HG02870 (cell line): ENCODE data around the gene ZCCHC7.

Source experiments
- ATAC-seq: cut with Tn5 transposase; IDR thresholded peaks from one replicate; pipeline ENCODE4 v1.9.1; 2021; ENCODE audit warnings: mild to moderate bottlenecking, moderate library complexity; ENCODE audit not compliant: unreplicated experiment

ZCCHC7 gene

GRCh38 chr9:37243588-37244345 lies 123.4 kb downstream of the ZCCHC7 start:
- no peak for ATAC-seq

DNA sequence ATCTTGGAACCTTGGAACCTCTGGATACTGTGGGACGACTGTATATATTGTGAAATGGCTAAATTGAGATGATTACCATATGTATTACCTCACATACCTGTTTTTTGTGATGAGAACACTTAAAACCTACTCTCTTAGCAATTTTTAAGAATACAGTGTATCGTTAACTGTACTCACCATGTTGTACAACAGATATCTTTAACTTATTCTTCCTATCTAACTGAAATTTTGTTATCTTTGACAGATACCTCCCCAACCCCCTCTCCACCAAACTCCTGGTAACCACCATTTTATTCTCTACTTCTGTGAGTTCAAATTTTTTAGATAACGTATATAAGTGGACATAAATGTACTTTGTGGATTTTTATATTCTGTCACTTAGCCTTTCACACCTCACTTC lies 126.5 kb downstream of the ZCCHC7 start:
- no peak for ATAC-seq

- ATAC-seq, result no peak
These were observed 128.3 kb downstream of the ZCCHC7 start for GRCh38 chr9:37248651-37249163.

- ATAC-seq, result no peak
These were observed 131.1 kb downstream of the ZCCHC7 start for GRCh38 chr9:37251452-37251851.

DNA sequence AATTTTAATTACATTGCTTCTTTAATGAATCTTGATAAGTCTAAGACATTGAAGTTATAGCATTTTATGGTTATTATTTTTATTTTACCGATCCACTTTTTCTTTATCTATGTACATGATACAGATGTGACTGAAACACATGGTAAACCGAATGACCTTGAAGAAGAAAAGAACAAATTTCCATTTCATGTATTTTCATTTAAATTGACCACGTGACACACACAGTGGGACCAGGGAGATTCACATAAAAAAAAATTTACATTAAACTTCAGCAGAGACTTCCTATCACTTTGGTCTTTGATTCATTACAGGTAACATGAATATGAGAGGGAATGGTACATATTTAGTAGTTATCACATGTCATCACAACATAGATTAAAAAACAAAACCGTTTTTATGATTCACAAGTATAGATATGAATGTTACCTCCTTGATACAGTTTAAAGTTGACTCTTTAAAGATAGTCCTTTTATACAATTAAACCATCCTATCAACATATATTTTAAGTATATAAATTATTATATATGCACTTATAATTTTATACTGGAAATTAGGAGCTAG lies 133.1 kb downstream of the ZCCHC7 start:
- ATAC-seq, result no peak

DNA sequence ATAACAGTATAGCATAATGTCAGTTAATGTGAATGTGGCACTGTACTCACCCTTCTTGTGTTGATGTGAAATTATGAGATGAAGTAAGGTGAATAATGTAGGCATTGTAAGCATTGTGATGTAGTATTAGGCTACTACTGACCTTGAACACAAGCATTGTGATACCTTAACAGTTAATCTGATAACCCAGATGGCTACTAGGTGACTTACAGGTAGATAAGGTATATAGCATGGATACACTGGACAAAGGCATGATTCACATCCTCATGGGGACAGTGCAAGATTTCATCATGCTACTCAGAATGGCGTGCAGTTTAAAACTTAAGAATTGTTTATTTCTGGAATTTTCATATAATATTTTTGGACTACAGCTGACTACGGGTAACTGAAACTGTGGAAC lies 134.8 kb downstream of the ZCCHC7 start:
- ATAC-seq, result no peak

DNA sequence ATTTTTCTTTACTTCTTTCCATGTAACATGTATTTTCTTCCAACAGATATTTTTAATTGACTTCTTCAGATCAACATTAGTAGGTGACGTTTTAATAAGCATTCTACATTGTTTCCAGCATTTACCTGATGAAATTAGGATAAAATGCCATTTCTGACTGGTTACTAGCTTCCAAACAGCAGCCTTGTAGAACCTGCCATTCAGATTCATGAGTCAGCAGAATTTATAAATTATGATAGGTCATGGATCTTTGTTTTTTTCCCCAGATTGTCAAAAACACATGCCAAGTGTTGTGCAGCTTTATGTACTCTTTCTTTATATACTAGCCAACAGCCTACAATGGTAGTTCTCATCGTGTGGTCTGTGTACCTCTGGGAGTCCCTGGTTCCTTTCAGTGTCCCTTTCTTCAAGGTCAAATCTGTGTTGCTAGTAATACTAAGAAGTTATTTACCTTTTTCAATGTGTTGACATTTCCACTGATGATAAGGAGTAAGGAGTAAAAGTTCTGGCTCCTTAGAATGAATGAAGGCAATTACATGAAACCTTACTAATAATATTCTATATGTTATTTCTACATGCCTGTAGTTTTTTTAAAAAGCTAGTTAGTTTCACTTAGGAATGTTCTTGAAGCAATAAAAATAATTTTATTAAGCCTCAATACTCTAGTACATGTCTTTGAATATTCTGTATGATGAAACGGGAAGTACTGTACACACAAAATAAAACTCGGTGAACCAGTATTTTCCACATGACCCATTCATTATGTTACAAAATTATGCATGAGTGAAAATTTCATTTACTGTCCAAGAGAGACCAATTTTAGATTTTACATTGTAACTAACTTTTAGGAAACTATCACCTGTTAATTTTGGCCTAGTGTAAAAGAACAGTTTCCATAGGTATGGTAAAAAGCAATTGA lies 135.8 kb downstream of the ZCCHC7 start:
- no peak for ATAC-seq

DNA sequence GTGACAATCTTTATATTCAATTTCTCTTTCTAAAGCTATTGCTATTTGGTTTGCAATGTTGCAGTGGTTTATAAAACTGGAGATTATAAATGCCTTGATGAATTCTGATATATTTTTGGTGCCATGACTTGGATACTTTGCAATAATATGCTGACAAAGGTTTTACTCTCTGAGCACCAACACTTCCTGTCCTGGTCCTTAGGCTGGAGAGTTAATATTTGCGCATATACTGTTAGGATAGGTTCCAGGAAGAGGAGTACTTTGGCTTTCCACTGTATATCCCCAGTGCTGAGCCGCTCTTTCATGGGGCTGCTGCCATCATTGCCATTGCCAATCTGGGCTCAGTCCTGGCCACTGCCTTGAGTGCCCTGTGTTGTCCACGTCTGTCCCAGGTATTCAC lies 139.6 kb downstream of the ZCCHC7 start:
- no peak for ATAC-seq

- ATAC-seq, result no peak
These were observed 142.0 kb downstream of the ZCCHC7 start for GRCh38 chr9:37262410-37262809.

DNA sequence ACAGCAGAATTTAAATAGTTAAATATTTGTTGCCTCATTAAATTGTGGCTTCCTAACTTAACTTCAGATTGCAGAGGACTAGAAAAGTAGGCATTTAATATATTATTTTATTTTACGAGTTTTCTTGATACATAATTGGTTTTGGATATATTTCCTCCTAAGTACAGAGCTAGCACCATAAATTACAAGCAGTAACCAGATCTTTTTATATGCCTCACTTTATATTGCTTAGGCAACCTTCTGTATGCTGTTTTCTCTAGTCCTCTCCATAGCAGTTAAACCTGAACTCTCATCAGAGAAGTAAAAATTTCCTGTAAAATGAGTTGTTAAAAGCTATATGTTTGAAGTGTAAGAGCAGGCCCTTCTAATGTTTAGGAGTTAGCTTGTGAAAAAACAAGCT lies 144.2 kb downstream of the ZCCHC7 start:
- ATAC-seq, result no peak

DNA sequence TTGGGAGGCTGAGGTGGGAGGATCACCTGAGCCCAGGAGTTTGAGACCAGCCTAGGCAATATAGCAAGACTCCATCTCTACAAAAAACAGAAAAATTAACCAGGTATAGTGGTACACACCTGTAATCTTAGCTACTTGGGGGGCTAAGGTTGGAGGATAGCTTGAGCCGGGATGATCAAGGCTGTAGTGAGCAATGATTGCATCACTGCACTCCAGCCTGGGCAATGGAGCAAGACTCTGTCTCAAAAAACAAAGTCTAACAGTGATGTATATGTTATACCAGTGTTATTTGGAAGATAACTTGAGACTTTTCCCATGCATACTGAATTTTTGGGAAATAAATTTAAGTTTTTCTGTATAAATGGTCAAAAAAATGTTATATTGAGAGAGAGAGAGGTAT lies 146.3 kb downstream of the ZCCHC7 start:
- ATAC-seq, result no peak

DNA sequence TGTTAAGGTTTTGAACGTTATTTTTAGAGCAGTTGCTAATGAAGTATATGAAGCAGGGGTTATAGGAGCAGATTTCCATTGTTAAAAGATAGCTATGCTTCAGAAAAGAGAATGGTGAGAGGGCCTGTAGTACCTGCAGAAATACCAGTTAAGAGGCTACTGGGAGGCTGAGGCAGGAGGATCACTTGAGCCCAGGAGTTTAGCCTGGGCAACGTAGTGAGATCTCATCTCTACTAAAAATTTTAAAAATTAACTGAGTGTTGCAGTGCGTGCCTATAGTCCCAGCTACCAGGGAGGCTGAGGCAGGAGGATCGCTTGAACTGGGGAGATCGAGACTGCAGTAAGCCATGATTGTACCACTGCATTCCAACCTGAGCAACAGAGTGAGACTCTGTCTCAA lies 148.8 kb downstream of the ZCCHC7 start:
- no peak for ATAC-seq

DNA sequence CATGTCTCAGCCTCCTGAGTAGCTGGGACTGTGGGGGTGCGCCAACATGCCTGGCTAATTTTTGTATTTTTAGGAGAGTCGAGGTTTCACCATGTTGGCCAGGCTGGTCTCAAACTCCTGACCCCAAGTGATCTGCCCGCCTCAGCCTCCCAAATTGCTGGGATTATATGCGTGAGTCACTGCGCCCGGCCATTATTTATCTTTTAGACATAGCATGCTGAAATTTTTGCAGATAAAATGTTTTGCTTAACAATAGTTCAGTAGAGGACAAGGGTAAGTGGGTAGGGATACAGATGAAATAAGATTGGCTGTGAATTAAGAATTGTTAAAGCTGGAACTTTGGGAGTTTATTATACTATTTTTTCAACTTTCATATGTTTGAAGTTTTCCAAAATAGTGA lies 151.3 kb downstream of the ZCCHC7 start:
- no peak for ATAC-seq

GRCh38 chr9:37273595-37273994 lies 153.2 kb downstream of the ZCCHC7 start:
- ATAC-seq, result no peak

DNA sequence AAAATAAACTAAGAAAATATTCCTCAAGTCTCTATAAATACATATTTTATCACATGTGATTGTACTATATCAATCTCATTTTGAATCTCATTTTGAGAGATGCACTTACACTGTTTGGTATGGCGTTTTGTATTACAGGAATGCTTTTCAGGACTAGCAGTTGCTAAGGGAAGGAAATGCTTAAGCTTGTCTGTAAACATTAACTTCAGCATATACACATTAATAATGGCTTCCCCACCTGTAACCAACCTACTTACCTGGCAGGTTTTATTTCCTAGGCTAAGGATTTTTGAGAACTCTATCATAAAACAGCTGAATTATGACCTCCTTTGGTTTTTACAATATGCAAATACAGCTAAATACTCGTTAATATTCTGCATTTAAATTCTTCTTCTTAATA lies 161.2 kb downstream of the ZCCHC7 start:
- ATAC-seq, result no peak

- ATAC-seq, result no peak
These were observed 163.5 kb downstream of the ZCCHC7 start for GRCh38 chr9:37283730-37284325.

DNA sequence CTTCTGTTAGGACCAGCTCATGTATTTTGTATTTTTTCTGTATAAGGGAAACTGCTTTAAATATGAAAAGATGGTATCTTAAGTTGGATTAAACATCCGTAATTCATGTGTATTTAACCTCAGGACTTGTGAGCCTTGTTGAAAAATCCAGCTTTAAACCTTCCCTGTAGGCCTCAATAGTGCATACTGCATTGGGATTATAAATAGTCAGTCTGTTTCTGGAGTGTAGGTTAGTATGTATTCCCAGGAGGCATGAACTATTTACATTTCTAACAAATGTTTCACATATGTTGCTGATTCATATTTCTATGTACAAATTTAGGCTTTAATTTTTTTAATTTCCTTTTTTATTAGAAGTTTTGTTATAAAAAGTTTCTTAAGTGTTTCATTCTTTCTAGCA lies 164.3 kb downstream of the ZCCHC7 start:
- no peak for ATAC-seq

GRCh38 chr9:37286530-37287175 lies 166.3 kb downstream of the ZCCHC7 start:
- ATAC-seq, result no peak

DNA sequence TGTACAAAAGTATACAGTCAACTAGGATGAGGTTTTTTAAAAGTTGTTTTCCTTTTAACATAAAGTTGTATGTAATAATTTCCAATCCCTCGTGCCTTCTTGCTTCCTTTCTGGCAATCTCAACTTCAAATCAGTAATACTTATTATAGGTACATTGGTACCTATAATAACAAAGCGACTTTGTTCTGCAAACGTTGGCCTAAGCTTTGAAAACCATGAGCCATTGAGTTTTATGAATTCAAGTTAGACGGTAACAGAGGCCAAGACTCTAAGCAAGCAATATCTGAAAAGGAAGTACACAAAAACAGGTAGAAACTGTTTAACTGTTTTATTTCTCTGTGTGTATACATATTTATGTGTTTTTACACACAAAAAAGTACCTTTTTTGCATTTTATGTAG lies 166.9 kb downstream of the ZCCHC7 start:
- no peak for ATAC-seq

- ATAC-seq, result no peak
These were observed 169.3 kb downstream of the ZCCHC7 start for GRCh38 chr9:37289631-37290030.
